Stimulated activated CD8-positive, alpha-beta memory T cell treated with anti-CD3 and anti-CD28 coated beads, Interleukin-7, amount 100 ng/mL, for 4 hours (primary cell): ENCODE data around the gene FAM114A2.

Source experiments
- DNase-seq, 2 donors: peaks; one replicate each; pipeline ENCODE4 v3.0.0-alpha.2; 2020; ENCODE audit warnings: low read depth in 2 of 2

FAM114A2 gene

DNA sequence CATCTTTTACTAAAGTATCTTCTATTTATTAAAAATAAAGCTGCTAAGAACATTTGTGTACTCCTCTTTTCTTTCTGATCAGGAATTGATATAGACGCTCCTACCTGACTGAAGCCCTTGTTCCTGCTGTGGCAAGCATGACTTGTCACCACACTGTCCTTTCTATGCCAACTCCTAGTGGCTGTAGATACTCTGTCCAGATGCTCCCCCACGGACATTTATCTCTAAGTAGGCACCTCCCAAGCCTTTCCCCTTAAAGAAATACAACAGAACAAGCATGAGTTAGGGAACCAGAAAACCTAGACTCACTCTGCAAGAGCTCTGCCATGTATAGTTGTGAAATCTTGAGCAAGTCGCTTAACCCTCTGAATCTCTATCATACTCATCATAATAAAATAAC, 53.2 kb downstream of the FAM114A2 start:
- DNase-seq, result no peak

DNA sequence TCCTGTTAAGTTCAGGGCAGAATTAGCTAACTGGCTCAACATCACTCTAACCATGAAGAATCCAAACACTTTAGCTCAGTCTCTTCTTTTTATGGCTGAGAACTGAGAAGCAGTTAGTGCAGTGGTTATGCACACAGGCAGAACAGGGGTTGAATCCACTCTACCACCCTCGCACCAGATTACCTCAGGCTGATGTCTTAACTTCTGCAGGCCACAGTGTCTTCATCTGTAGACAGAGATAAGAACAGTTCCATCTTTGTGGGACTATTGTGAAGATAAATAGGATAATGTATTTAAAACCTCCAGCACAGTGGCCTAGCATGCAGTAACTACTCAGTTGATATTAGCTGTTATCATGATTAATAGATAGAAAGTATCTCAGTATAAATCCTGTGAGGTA, 54.8 kb downstream of the FAM114A2 start:
- DNase-seq, result no peak

DNA sequence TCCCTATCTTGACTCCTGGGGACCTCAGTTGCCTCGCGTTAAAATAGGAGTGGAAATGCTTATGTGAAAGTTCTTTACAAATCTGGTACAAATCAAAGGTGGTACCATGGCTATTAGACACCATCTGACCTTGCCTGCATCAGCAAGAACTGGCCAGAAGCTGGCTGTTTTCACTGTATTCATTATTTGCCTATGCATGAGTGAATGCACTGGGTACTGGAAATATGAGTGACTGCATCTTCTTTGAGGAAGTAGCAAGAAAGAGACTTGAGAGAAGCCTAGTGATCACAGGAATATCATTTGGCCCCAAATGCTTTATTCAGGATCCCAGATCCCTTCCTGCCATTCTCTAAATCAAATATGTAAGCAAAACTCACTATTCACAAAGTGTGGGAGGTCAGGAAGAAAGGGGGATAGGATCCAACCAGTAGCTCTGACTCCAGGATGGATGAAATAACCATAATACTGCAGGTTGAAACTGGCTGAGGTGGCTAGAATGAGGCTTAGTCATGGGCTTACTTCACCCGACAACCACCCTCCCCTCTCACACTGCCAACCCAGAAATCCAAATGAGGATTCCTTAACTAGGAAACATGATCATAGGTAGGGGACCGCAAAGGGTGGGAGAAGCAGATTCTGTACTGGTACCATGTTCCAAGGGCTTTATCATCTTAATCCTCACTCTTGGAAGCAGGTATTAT, 56.7 kb downstream of the FAM114A2 start:
- DNase-seq, result no peak

DNA sequence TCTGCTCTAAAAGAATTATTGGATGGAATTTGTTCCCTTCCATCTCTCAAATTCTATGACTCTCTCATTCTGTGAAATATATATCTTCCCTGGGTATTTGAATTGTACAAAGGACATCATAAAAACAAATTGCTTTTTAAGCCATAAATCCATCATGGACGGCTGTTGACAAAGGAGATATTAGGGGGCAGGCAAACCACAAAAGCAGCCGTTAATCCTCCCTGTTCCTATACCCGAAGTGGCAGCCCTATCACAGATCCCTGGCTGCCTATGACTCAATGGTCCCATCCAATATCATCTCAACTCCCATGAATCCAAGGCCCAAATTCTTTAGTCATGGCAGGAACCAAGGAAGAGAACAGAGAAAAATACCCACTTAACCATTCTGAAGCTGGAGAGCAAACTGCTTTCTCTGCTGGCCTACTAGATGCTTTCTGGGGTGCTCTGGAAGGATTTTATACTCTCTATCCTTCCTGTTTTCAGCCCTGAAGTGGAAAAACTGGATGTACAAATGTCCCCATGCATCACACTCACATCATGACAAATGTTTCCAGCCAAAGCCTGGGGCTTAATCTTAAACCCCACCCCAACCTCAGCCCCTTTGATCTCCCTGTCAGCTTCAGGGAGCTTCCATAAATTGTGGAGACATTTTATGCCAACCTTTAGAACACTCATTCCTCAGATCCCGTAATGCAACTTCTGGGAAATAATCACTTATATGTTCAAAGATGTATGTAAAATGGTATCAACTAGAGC, 59.5 kb downstream of the FAM114A2 start:
- DNase-seq, result no peak

DNA sequence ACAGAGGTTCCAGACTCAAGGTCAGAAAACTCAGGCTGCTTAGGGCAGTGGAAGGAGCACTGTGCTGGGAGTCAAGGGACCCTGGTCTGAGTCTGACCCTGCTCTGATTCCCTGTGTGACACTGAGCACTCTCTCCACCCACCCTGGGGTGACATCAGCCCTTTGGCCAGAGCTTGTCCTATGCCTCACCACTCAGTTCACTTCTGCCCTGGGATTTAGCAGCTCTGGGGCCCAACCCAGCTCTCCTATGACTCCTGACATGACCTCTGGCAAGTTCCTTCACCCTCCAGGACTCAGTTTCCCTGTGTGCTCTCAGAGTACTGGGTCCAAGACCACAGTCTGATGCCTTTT, 63.9 kb downstream of the FAM114A2 start:
- DNase-seq, result no peak

DNA sequence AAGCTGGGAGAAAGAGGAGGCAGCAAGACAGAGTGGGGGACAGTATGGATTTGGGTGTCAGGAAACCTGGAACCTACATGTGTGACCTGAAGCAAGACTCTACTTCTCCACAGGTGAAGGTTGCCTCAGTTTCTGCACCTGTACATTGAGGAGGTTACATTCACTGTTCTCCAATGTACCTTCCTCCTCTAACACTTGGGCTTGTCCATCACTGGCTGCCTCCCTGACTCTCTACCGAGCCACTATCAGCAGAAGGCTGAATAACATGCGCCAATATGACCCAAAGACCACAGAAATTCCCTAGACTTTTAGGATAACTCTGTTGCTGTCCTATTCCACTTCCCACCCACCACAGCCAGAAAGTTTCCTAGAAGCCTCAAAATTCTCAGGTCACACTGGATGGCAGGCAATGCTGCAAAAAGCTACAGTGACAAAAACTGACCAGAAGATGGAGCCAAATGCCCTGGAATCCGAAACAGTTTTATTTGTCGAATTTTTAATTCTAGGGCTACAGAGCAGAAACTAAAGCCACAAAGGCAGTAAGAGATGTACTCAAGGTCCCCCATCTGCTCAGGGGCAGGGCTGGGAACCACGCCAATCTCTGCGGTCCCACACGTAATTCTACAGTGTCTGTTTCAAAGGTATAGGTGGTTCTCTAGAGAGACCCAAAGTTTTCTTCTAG, 64.4 kb downstream of the FAM114A2 start:
- DNase-seq, result no peak

DNA sequence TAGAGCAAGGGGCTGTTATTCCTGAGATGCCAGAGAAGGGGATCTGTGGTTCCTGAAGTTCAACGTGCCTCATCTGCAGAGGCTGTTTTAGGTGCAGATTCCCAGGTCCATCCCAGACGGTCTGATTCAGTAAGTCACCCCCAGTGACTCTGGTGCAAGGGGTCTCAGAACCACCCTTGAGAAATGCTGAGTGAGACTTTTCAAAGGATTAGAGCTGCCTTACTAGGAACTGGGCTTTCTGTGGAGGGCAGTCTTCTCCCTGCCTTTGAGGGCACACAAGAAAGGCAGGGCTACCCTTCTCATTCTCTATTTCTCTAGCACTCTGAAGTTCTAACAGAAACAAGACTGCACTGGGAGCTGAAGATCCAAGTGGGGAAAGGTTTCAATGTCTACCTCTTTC, 66.5 kb downstream of the FAM114A2 start:
- DNase-seq, result no peak

DNA sequence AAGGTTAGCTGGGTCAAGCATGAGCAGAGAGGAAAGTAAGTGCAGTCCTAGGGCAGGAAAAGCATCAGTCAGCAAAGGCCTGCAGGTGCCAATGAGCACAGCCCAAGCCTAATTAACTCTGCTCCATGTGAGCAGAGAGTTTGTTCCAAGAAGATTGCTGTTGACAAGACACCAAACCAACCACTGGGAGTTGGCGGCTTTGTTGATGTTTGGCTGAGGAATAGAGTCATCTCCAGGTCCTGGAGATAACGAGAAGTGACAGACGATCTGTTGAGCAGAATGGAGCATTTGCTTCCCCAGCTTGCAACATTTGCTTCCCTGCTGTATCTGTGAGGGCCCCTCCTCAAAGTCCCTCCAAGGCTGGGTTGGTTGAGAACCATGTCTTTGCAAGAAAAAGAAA, 68.2 kb downstream of the FAM114A2 start:
- no peak for DNase-seq

DNA sequence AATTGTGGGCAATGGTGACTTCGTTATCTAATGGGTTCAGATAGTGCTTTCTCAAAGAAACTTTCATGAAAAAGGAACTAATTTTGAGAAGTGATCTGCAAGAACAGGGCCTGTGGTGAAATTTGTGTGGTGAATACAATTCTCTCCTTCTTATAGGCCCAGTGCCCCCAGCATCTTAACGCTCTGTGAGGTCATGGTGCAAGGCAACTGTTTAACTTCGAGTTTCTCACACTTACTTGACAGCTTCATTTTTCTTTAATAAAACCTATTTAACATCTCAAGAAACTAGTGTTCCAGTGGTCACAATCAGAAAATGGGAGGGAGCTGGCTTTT, 69.2 kb downstream of the FAM114A2 start:
- no peak for DNase-seq

DNA sequence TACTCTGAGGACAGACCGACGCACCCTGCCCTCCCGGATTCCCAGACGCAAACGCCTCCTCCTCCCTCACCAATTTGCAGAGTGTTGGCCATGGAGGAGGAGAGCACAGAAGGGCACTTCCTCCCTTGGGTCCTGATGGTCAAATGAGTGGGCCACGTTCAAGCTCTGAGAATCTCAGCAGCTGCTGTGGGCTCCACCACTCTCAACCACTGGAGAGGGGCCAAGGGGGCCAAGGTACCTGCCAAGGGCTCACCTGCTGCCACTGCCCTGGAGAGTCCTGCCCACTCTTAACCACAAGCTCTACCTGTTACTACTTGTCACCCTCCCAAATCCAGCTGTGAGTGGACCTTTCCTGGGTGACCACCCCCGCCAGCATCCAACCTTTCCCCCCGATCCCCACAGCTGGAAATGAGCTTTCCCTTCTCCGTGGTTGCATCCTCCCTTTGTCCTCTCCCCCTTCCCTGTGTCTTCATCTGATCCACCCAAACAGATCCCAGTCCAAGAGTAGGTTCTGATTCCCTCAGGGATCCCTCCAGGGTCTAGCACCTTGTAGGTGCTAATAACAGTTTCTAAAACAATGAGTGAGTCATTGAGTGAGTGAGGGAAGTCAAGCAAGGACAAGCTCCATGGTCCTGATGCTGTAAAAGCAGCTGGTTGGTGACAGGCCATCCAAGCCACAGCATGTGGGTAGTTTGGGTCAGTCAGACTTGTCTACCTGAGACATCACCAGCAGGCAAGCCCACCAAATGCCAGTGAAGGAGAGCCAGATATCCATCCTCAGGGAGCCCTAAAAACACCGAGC, 69.7 kb downstream of the FAM114A2 start:
- no peak for DNase-seq

DNA sequence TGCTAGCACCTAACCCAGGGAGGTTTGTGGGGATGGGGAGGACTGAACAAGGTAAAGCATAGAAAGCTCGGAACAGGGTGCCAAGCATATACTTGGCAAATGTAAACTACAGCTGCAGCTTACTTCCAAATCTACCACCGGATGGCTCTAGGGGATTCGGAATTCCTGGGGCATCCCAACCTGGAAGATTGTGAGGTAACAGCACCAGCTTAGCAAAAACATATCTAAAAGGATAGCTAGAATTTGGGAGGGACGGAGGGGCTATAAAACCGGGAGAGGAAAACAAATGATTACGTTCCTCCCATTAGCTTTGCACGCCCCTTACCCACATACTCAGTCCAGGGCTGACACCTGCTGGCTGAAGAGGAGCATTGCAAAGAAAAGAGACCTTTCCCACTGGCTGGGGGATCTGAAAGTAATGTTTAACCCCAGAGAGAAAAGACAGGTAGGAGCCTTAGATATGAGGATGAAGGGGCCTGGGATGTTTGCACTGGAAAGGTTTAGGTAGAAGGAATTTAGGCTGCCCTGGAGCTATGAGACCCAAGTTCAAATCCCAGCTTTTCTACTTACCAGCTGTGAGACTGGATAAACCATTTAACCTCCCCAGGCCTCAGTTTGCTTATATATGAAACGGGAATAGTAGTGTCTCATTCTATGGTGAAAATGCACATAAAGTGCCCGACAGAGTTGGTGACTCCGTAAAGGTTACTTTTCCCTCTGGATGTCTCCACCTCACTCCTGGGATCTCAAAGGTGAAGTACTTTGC, 73.6 kb downstream of the FAM114A2 start:
- peak in 1 of 2 donors; percentile 11 for DNase-seq

DNA sequence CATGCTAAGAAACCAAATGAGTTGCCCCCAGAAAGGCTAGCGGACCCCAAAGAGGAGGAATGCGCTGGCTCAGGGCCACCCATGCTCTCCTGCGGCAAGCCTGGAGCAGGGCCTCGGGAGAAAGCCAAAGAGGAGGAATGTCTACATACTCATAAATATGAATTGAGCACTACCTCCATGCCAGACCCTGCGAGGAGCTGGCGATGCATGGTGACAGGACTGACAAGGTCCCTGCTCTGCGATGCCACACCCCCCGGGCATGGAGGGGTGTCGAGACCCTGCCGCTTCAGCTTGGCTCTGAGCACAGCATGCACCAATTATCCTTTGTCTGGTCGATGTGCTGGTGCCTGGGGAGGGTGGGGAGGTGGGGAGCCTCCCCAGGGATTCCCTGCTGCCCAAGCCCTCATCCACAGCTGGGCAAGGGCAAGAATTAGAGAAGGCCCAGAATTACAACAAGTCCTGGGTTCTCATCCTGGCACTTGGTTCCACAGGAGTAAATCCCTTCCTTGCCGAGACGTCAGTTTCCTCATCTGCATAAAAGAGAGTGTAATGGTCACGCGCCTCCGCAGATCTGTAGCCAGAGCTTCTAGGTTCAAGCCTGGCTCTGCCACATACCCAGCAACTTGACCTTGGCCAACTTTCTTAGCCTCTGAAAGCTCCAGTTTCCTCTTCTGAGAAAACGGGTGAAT, 74.4 kb downstream of the FAM114A2 start:
- no peak for DNase-seq

DNA sequence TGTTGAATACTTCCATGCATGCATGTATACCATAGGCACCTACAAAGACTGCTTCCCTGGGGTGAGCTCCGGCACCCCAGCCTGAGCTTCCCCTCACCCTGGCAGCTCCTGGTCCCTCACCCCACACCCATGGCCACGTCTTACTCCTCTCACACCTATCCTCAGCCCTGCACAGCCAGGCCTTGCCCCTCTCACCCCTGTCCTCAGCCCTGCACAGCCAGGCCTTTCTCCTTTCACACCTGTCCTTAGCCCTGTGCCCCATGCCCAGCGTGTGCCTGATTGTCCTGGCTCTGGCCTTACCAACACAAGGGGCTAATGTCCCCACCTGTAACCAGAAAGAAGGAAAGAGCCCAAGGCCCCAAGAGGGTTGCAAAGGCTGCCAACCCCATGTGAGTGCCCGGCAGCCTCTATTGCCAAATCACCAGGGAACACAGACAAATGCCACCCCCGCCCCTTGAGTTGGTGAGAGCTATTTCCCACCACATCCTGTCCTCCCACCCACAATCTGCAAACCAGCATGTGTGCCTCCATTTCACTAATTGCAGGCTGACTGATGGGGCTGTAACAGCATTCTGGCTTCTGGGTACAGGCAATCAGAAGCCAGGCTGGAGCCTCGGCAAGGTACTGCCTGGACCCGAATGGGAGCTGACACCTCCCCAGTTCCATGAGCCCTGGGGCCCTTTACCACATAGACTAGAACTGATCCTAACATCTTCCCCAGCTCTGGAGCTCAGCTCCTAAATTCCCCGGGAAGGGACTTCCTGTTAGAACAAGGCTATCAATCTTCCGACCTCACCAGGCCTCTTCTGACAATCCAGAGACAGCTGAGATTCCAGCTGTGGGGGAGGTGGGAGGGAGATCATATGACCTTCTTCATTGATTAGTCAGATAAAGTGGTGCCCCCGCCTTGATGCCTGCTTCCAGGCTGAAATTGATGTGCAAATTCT, 78.2 kb downstream of the FAM114A2 start:
- peak; percentile 21 for DNase-seq

DNA sequence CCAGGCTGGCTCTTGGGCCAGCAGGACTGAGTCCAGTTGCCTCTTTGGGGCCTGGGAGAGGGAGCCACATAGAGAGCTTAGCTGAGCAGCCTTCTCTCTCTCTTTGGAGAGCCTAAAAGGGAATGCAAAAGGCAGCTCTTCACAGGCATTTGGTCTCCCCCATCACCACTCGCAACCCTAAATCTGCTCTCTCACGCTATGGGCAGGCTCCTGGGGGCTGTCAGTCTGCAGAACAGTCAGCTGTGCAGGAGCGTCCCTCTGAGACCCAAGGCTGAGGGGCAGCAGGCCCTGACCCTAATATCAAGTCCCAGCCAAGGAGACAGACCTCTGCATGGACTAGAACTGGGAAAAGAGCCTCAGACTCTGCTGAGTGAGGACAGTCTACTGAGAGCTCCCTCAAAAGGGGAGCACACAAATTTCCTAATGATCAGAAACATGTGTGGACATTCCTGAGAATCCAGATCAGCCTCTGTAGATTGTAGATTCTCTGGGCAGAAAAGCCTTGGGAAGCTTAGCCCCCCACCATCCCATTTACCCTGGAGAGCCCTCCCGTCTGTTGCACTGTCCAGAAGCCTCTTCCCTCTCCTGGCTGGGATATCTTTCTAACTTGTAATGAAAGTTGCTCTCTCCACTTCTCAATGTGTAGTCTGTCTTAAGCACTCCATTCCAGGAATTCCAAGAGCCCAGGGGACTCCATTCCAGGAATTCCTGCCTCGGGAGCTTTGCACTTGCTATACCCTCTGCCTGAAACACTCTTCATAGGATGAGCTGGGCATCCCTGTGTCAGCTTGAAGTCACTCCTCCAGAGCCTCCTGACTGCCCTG, 79.4 kb downstream of the FAM114A2 start:
- no peak for DNase-seq

DNA sequence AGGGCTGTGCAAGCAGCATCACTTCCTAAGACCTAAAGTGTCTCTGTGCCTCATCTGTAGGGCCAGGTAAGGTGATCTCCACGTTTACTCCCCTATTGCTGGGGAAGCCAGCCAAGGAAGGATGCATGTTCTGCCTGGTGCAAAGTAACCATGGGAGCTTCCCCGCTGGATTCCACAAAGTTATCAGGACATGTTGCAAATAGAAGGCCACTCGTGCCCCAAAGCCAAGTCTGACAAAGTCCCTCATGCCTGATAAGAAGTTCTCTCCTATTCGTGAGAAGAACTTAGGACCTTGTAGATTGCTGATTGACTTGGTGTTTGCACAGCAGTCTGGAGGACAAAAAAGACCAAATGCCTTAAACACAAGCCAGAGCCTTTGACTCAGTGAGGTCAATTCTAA, 81.5 kb downstream of the FAM114A2 start:
- DNase-seq, result no peak

DNA sequence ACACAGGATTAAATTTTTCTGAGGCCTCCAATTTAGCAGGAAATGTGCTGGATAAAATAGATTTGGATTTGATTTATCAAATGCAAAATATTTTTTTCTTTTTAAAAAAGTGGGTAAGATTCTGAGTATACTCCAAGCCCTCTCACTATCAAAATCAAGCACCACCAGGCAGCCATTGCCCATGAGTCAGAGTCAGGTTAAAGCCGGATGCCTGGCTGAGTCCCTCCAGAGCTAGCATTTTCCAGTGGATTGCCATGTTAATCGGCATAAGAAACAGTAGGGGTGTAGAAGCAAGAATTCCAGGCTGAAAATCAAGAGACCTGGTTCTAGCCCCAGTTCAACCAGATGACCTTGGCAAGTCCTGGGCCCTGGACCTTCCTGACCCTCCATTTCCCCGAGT, 85.3 kb downstream of the FAM114A2 start:
- no peak for DNase-seq

DNA sequence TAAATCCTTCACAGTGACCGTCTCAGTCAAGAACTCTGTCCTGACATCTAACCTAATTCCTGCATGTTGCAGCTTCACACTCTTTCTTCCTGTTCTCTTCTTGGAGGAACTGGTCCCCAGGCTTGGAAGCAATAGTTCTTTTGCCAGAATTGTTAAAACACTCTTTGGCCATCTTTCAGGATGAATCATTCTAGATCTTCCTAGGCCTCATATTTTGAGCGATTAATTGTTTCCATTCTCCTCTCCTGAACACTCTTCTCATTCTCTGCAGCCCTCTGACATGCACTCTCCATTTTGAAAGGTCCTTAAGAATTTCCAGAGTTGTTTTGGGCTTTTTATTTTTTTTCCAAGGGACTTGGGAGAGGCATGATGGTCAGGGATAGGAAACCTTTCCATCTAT, 85.8 kb downstream of the FAM114A2 start:
- no peak for DNase-seq

DNA sequence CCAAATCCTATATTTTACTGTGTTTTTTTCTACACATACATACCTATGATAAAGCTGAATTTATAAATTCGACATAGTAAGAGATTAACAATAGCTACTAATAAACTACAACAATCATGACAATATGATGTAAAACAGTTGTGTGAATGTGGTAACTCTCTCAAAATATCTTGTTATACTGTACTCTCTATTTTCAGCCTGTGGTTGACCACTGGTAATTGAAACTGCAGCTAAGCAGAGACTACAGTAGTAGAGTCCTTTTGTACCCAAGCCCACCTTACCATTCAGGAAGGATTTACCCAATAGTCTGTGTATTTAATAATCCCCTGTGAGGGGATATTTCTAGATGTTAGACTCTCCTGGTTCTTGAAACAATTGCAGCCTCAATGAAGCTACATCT, 86.7 kb downstream of the FAM114A2 start:
- DNase-seq, result no peak

DNA sequence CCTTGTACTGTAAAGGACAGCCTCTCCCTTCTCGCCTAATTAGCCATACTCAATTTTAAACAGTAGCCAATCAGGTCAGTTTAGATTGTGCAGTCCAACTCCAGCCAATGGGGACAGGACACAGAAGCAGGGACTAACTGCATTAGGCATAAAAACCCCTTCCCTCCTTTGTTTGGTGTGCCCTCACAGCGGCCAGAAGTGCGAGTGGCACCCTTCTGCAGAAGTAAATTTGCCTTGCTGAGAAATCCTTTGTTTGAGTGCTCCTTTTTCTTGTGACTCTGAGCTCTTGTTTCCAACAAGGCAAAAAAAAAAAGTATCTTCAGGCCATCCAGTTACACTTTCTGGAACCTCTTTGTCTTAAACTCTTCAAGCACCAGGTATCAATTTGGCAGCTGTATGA, 97.4 kb downstream of the FAM114A2 start:
- DNase-seq, result no peak
